Mammary epithelial cell (primary cell): Measurements from ENCODE around the gene FHIT.

Source experiments
- EZH2 ChIP-seq: IDR thresholded peaks from 2 replicates; pipeline ENCODE4 v1.6.1; 2012; ENCODE audit warnings: low read length, inconsistent platforms, borderline replicate concordance
- TF ChIP-seq, protein P1 (sequence below), 2 donors: IDR thresholded peaks in 1 of 2; conservative IDR thresholded peaks in 1 of 2; 2 replicates each; pipeline ENCODE4 v1.5.1; 2011 to 2012; ENCODE audit warnings: inconsistent platforms in 2 of 2, low read length in 2 of 2, mild to moderate bottlenecking in 2 of 2, control low read depth in 1 of 2, low read depth in 1 of 2; ENCODE audit not compliant: insufficient read depth in 1 of 2; ENCODE audit errors: extremely low read depth in 1 of 2

DNA sequence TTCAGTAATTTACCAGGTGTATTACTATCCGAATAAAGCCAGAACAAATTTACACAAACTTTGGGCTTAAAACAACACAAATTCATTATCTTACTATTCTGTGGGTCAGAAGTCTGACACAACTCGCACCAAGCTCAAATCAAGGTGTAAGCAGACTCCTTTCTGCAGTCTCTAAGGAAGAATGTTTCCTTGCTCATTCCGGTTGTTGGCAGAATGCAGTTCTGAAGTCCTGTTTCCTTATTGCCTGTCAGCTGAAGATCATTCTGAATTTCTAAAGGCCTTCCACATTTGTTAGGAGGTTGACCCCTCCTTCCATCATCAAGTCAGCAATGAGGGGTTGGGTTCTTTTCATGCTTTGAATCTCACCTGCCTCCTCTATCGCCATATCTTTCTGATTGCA is 183.2 kb downstream of the FHIT start:
- TF ChIP-seq, protein P1, sequence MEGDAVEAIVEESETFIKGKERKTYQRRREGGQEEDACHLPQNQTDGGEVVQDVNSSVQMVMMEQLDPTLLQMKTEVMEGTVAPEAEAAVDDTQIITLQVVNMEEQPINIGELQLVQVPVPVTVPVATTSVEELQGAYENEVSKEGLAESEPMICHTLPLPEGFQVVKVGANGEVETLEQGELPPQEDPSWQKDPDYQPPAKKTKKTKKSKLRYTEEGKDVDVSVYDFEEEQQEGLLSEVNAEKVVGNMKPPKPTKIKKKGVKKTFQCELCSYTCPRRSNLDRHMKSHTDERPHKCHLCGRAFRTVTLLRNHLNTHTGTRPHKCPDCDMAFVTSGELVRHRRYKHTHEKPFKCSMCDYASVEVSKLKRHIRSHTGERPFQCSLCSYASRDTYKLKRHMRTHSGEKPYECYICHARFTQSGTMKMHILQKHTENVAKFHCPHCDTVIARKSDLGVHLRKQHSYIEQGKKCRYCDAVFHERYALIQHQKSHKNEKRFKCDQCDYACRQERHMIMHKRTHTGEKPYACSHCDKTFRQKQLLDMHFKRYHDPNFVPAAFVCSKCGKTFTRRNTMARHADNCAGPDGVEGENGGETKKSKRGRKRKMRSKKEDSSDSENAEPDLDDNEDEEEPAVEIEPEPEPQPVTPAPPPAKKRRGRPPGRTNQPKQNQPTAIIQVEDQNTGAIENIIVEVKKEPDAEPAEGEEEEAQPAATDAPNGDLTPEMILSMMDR (conservative IDR thresholded peaks at IDR 0.05 in 1 of 2, IDR thresholded peaks at IDR 0.05 in 1 of 2; ENCODE audit: extremely low read depth in 1 of 2, insufficient read depth in 1 of 2, low read depth in 1 of 2, low read length in 2 of 2) = no peak
- TF ChIP-seq EZH2 = no peak
